ENCODE data around the gene YY2.
"Not testable (repeated sequence)": the region's sequence is repeated elsewhere in the genome, so short reads cannot be mapped to it uniquely, and the experiment has no call there.

YY2 gene

GRCh38 chrX:21870494-21870893 is 14.7 kb downstream of the YY2 start:
- intact Hi-C loops (cut with DNase I), result no loop called here
- no peak for DNase-seq

- no peak for DNase-seq
- intact Hi-C loops (cut with DNase I), result no loop called here
These were observed 17.4 kb downstream of the YY2 start for GRCh38 chrX:21873063-21873775.

- intact Hi-C loops (cut with DNase I); DNase-seq: not testable (repeated sequence)
These were observed 18.4 kb downstream of the YY2 start for GRCh38 chrX:21874182-21874581.

- intact Hi-C loops (cut with DNase I), result no loop called here
- no peak for DNase-seq
These were observed 19.2 kb downstream of the YY2 start for GRCh38 chrX:21875013-21875412.

- intact Hi-C loops (cut with DNase I), result no loop called here
- no peak for DNase-seq
These were observed 26.2 kb downstream of the YY2 start for GRCh38 chrX:21881881-21882574.

GRCh38 chrX:21883258-21883657 is 27.5 kb downstream of the YY2 start:
- peak in 30 of 42 donors; percentile 2 to 53 (median 24) for DNase-seq
- intact Hi-C loops (cut with DNase I), result no loop called here

GRCh38 chrX:21885568-21885967 is 29.8 kb downstream of the YY2 start:
- intact Hi-C loops (cut with DNase I), result no loop called here
- DNase-seq, result no peak

GRCh38 chrX:21905313-21905712 is 49.5 kb downstream of the YY2 start:
- intact Hi-C loops (cut with DNase I), result no loop called here
- DNase-seq, result peak in 4 of 42 donors; percentile 4 to 40 (median 20)

GRCh38 chrX:21905953-21906352 is 50.2 kb downstream of the YY2 start:
- DNase-seq, result no peak
- intact Hi-C loops (cut with DNase I), result no loop called here

- intact Hi-C loops (cut with DNase I), result no loop called here
- no peak for DNase-seq
These were observed 51.5 kb downstream of the YY2 start for GRCh38 chrX:21907260-21907659.
